Measurements from ENCODE around the gene NCLN. TPM values are rescaled to one million over a fixed set of nuclear protein-coding genes. Genes with fewer than 3 reads are reported as not detected.
A peak's percentile ranks its signal among the peaks of the same experiment; 100 is the strongest.
"Not testable (repeated sequence)": the region's sequence is repeated elsewhere in the genome, so short reads cannot be mapped to it uniquely, and the experiment has no call there.

NCLN gene
- total RNA-seq, 2 donors from 2014 or later = 84.4 to 196 TPM

DNA sequence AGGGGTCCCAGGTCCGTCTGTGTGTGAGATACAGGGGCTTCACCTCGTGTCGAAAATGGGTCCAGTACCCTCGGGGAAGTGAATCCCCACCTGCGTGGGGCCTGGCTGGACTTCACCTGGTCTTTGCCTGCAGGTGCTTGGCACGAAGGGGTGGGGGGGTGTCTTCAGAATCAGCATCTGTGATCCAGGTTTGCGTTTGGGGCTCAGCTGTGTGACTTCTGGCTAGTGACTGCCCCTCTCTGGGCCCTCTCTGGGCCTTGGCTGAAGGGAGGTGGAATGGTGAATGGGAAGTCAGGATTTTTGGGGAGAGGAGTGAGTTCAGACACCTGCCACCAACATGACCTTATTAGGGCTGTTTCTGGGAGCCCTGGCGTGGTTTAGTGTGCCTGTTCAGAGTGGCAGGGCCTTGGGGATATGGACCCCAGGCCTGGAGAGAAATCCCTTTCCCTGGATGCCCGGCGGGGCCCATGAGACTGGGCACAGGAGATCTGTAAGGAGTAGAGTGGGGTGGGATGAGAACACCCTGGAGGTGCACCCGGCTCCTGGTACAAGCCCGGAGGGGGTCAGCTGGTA lies 41.4 kb downstream of the NCLN start:
- no peak for ATAC-seq
- no peaks in the 10 kb centered on the region for H3K9me3 Mint-ChIP-seq
- no peak for DNase-seq (ENCODE audit: low spot score)
- H3K27me3 Mint-ChIP-seq = peaks cover 12 to 18% of the 10 kb centered on the region in 2 donors
- H3K36me3 Mint-ChIP-seq = no peaks in the 10 kb centered on the region
- H3K4me3 Mint-ChIP-seq = no peak overlapping the region
- peak overlapping the region in 1 of 2 donors; percentile 26 for H3K27ac Mint-ChIP-seq
- no peaks in the 10 kb centered on the region for H3K4me1 Mint-ChIP-seq (ENCODE audit: low read depth in 2 of 2)

DNA sequence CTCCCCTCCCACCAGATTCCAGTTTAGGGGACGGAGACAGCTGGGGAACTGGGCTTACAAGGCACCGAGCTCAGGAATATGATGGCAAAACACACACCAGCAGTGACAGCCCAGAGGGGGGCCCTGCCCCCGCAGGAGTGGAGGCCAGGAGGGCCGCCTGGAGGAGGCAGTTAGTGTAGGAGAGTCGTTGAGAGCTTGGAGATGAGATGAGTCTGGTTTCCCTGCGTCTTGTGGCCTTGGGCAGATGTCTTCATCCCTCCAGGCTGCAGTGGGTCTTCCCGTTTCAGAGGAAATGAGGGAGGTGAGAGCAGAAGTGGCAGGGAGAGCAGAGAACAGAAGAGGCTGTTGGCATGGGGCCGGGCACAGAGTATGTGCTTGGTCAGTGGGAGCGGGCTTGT lies 43.6 kb downstream of the NCLN start:
- Mint-ChIP-seq H3K27me3 (peaks cover 12 to 20% of the 10 kb centered on the region in 2 donors), H3K27ac (no peak overlapping the region), H3K4me3 (no peak overlapping the region), H3K36me3 (no peaks in the 10 kb centered on the region), H3K9me3 (no peaks in the 10 kb centered on the region), H3K4me1 (ENCODE audit: low read depth in 2 of 2) (no peaks in the 10 kb centered on the region)
- ATAC-seq (no peak), DNase-seq (ENCODE audit: low spot score) (no peak)

DNA sequence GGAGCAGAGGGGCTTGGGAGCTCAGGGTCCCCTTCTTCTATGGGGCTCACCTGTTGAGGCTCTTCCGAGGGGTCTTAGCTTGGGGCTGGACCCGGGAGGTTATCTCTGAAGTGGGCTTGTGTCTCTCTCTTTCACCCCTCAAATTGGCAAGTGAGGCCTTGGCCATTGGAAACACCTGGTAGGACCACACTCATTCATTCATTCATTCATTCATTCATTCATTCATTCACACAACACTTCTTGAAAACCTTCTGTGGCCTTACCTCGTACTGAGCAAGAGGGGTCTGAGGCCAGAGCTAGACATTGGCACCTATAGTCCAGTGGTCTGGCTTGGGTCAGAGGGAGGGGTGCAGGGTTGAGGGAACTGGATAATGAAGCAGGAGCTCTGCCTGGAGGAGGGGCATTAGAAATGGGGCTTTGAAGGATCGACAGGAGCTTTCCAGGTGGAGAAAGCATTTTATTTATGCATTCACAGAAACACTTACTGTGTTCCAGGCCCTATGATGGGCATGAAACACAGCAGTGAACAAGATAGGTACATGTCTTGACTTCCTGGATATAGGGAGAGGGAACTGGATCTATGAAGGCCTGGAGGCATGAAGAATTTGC lies 44.3 kb downstream of the NCLN start:
- Mint-ChIP-seq H3K4me1 (ENCODE audit: low read depth in 2 of 2) (no peaks in the 10 kb centered on the region), H3K27me3 (peaks cover 16 to 24% of the 10 kb centered on the region in 2 donors), H3K36me3 (no peaks in the 10 kb centered on the region), H3K27ac (no peak overlapping the region), H3K9me3 (no peaks in the 10 kb centered on the region), H3K4me3 (no peak overlapping the region)
- DNase-seq (ENCODE audit: low spot score) (no peak), ATAC-seq (no peak)

DNA sequence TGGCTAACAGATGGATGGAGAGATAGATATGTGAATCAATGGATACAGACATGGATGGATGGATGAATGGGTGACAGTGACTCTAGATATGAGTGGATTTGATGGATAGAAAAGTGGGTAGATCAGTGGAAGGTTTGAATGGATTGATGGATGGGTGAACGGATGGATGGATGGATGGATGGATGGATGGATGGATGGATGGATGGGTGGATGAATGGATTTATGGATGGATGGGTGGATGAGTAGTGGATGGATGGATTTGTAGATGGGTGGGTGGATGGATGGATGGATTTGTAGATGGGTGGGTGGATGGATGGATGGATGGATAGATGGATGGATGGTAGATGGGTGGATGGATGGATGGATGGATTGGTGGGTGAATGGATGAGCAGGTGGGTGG lies 45.6 kb downstream of the NCLN start:
- H3K4me3 Mint-ChIP-seq = no peak overlapping the region
- DNase-seq (ENCODE audit: low spot score) (no peak), ATAC-seq (no peak)
- H3K4me1 Mint-ChIP-seq (ENCODE audit: low read depth in 2 of 2) = no peaks in the 10 kb centered on the region
- peaks cover 24 to 26% of the 10 kb centered on the region in 2 donors for H3K27me3 Mint-ChIP-seq
- H3K9me3 Mint-ChIP-seq = no peaks in the 10 kb centered on the region
- no peaks in the 10 kb centered on the region for H3K36me3 Mint-ChIP-seq
- no peak overlapping the region for H3K27ac Mint-ChIP-seq

DNA sequence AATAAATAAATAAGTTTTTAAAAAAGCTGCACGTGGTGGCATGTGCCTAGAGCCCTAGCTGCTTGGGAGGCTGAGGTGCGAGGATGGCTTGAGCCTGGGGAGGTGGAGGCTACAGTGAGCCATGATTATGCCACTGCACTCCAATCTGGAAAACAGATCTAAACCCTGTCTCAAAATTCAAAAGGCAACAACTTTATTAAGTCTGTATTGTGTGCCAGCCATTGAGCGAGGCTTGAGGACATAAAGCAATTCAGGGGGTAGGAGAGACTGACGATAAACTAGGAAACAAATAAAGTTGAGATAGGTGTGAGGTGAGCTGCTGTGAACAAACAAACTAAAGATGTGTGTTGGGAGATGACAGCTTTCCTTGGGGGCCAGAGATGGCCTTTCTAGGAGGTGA lies 47.4 kb downstream of the NCLN start:
- no peak overlapping the region for H3K4me3 Mint-ChIP-seq
- ATAC-seq (no peak), DNase-seq (ENCODE audit: low spot score) (no peak)
- no peak overlapping the region for H3K27ac Mint-ChIP-seq
- H3K27me3 Mint-ChIP-seq = peaks cover 16% of the 10 kb centered on the region in 2 donors
- H3K4me1 Mint-ChIP-seq (ENCODE audit: low read depth in 2 of 2) = no peaks in the 10 kb centered on the region
- H3K9me3 Mint-ChIP-seq = no peaks in the 10 kb centered on the region
- H3K36me3 Mint-ChIP-seq = no peaks in the 10 kb centered on the region

DNA sequence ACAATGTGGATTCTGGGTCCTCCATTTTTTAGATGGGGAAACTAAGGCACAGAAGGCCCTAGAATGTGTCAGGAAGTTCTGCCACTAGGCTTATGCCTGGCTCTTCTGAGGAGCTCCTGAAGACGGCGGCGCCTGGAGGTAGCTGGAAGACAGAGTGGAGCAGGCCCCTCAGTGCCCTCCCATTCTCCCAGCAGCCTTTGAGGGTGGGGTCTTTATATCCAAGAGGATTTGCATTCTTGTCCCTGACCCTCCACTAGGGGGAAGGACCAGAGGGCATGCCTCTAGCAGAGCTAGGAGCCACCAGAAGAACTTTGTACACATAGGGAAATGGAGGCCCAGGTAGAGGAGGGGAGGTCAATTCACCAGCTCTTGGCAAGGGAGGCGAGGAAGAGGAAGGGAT lies 48.1 kb downstream of the NCLN start:
- Mint-ChIP-seq H3K4me1 (ENCODE audit: low read depth in 2 of 2) (no peaks in the 10 kb centered on the region), H3K36me3 (no peaks in the 10 kb centered on the region), H3K27ac (no peak overlapping the region)

DNA sequence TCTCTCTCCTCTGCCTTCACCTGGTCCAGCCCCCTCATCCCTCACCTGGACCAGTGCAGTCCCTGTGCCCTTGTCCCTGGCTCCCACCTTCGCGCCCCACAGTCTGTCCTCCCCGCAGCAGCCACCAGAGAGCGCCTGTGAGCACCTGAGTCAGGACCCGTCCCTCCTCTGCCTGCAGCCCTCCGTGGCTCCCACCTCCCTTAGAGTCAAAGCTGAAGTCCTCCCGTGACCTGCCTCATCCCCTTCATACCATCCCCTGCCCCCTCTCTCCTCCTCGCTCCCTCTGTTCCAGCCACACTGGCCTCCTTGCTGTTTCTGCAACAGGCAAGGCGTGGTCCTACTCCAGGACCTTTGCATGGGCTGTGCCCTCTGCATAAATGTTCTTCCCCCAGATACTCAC lies 49.1 kb downstream of the NCLN start:
- Mint-ChIP-seq H3K4me1 (ENCODE audit: low read depth in 2 of 2) (no peaks in the 10 kb centered on the region), H3K4me3 (no peak overlapping the region), H3K9me3 (no peaks in the 10 kb centered on the region), H3K27ac (no peak overlapping the region), H3K36me3 (no peaks in the 10 kb centered on the region), H3K27me3 (peaks cover 13 to 14% of the 10 kb centered on the region in 2 donors)
- ATAC-seq (peak; percentile 45 to 53), DNase-seq (ENCODE audit: low spot score) (no peak)

More for the DNA sequence above, 48.1 kb downstream of the NCLN start:
- Mint-ChIP-seq H3K9me3 (no peaks in the 10 kb centered on the region), H3K27me3 (peaks cover 14 to 16% of the 10 kb centered on the region in 2 donors), H3K4me3 (no peak overlapping the region)
- DNase-seq (ENCODE audit: low spot score) = no peak
- ATAC-seq = no peak

DNA sequence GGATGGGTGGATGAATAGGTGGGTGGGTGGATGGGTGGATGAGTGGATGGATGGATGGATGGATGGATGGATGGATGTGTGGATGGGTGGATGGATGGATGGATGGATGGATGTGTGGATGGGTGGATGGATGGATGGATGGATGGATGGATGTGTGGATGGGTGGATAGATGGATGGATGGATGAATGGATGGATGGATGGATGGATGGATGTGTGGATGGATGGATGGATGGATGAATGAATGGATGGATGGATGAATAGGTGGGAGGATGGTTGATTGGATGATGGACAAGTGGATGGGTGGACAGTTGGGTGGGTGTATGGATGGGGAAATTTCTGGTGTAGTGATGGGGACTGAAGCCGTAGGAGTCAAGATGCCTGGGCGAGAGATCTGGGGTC lies 49.9 kb downstream of the NCLN start:
- not testable (repeated sequence) for H3K4me3 Mint-ChIP-seq

DNA sequence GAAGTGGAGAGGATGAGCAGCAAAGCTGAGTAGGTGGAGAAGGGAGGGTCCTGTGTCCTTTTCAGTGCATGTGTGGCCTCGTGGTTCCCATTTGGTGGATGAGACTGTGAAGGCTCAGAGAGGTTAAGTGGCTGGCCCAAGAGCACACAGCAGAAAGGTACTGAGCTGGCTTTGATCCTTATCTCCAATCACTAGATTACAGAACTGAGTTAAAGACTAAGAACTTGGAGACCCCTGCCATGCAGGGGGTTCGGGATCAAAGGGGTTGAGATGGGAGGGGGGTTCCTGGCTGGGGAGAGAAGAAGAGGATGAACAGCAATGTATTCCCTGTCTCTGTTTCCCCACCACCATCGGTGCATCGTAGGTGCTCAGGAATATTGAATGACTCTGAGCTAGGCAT lies 50.5 kb downstream of the NCLN start:
- Mint-ChIP-seq H3K4me3 (no peak overlapping the region), H3K27me3 (peaks cover 14 to 15% of the 10 kb centered on the region in 2 donors), H3K4me1 (ENCODE audit: low read depth in 2 of 2) (no peaks in the 10 kb centered on the region), H3K27ac (no peak overlapping the region), H3K36me3 (no peaks in the 10 kb centered on the region), H3K9me3 (no peaks in the 10 kb centered on the region)
- ATAC-seq (no peak), DNase-seq (ENCODE audit: low spot score) (no peak)

More for the DNA sequence above, 49.9 kb downstream of the NCLN start:
- not testable (repeated sequence) for ATAC-seq; H3K9me3 Mint-ChIP-seq; H3K27ac Mint-ChIP-seq; H3K4me1 Mint-ChIP-seq (ENCODE audit: low read depth in 2 of 2); H3K36me3 Mint-ChIP-seq; DNase-seq (ENCODE audit: low spot score)
- H3K27me3 Mint-ChIP-seq = peaks cover 14 to 15% of the 10 kb centered on the region in 2 donors

DNA sequence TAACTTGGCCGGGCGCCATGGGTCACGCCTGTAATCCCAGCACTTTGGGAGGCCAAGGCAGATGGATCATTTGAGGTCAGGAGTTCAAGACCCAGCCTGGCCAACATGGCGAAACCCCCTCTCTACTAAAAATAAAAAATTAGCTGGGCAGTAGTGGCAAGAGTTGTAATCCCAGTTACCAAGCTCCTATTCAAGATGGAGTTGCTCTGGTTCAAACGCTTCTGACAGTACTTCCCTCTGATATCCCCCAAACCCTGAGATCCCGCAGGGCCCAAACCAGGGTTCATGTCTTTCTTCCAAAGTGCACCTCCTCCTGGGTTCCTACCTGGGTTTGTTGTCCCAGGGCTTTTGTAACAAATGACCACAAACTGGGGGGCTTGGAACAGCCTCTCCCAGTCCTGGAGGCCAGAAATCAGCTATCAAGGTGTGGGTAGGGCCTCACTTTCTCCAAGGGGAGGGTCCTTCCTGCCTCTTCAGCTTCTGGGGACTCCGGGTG lies 52.4 kb downstream of the NCLN start:
- no peak overlapping the region for H3K27ac Mint-ChIP-seq
- no peaks in the 10 kb centered on the region for H3K36me3 Mint-ChIP-seq
- DNase-seq (ENCODE audit: low spot score) (no peak), ATAC-seq (no peak)
- H3K4me3 Mint-ChIP-seq = no peak overlapping the region
- H3K9me3 Mint-ChIP-seq = no peaks in the 10 kb centered on the region
- peaks cover 13 to 14% of the 10 kb centered on the region in 2 donors for H3K27me3 Mint-ChIP-seq
- H3K4me1 Mint-ChIP-seq (ENCODE audit: low read depth in 2 of 2) = no peaks in the 10 kb centered on the region

DNA sequence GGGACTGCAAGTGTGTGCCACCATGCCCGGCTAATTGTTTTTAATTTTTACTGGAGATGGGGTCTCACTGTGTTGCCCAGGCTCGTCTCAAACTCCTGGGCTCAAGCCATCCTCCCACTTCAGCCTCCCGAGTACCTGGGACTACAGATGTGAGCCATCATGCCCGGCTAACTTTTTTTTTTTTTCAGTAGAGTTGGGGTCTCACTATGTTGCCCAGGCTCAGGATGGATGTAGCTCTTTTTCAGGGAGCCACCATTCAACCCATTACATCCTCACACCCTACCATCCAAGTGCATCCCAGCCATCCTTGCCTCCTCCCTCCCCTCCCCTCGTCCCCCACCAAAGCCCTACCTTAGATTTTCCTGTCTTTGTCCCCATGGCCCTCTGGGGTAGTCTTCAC lies 53.6 kb downstream of the NCLN start:
- Mint-ChIP-seq H3K9me3 (no peaks in the 10 kb centered on the region), H3K27ac (no peak overlapping the region), H3K4me1 (ENCODE audit: low read depth in 2 of 2) (no peaks in the 10 kb centered on the region), H3K27me3 (peaks cover 10 to 14% of the 10 kb centered on the region in 2 donors), H3K4me3 (no peak overlapping the region), H3K36me3 (no peaks in the 10 kb centered on the region)
- ATAC-seq = no peak
- no peak for DNase-seq (ENCODE audit: low spot score)

DNA sequence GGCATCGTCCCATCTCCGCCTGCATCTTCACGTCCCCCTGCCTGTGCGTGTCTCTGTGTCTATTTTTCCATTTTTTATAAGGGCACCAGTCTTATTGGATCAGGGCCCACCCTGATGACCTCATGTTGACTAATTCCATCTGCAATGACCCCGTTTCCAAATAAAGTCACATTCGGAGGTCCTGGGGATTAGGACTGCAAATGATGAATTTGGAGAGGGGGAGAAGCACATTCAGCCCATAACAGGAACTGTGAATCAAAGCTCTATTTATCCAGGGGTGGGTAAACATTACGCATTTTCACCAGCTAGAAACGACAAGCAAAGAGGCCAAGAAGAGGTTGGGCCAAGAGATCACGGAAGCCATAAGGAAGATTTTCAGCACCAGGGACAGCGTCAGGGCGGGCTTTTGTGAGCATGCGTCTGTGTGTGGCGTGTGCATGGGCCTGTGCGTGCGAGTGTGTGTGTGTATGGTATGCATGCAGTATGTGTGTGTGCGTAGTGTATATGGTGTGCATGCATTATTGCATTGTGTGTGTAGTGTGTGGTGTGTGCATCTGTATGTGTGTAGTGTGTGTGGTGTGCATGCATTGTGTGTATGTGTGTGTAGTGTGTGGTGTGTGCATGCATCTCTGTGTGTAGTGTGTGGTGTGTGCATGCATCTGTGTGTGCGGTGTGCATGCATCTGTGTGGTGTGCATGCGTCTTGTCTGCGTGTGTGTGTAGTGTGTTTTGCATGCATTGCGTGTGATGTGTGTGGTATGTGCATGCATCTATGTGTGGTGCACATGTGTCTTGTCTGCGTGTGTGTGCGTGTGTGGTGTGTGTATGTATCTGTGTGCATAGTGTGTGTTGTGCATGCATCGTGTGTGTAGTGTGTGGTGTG lies 58.3 kb downstream of the NCLN start:
- H3K36me3 Mint-ChIP-seq = no peaks in the 10 kb centered on the region
- H3K27ac Mint-ChIP-seq = no peak overlapping the region
- H3K4me3 Mint-ChIP-seq = no peak overlapping the region
- DNase-seq (ENCODE audit: low spot score) (no peak), ATAC-seq (peak in 1 of 2 donors; percentile 41)
- peaks cover 0 to 3% of the 10 kb centered on the region in 2 donors for H3K27me3 Mint-ChIP-seq
- H3K4me1 Mint-ChIP-seq (ENCODE audit: low read depth in 2 of 2) = no peaks in the 10 kb centered on the region
- H3K9me3 Mint-ChIP-seq = no peaks in the 10 kb centered on the region

DNA sequence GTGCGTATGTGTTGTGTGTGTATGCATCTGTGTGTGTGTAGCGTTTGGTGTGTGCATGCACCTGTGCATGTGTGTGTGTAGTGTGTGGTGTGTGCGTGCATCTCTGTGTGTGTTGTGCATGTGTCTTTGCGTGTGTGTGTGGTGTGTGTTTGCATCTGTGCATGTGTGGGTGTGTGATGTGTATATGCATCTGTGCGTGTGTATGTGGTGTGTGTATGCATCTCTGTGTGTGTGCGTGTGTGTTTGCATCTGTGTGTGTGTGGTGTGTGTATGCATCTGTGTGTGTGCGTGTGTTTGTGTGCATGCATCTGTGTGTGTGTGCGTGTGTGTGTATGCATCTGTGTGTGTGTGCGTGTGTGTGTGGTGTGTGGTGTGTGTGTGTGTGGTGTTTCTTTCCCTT lies 59.3 kb downstream of the NCLN start:
- Mint-ChIP-seq H3K4me3 (no peak overlapping the region), H3K9me3 (no peaks in the 10 kb centered on the region), H3K4me1 (ENCODE audit: low read depth in 2 of 2) (no peaks in the 10 kb centered on the region), H3K36me3 (no peaks in the 10 kb centered on the region), H3K27me3 (no peaks in the 10 kb centered on the region), H3K27ac (no peak overlapping the region)
- no peak for ATAC-seq
- DNase-seq (ENCODE audit: low spot score) = no peak

DNA sequence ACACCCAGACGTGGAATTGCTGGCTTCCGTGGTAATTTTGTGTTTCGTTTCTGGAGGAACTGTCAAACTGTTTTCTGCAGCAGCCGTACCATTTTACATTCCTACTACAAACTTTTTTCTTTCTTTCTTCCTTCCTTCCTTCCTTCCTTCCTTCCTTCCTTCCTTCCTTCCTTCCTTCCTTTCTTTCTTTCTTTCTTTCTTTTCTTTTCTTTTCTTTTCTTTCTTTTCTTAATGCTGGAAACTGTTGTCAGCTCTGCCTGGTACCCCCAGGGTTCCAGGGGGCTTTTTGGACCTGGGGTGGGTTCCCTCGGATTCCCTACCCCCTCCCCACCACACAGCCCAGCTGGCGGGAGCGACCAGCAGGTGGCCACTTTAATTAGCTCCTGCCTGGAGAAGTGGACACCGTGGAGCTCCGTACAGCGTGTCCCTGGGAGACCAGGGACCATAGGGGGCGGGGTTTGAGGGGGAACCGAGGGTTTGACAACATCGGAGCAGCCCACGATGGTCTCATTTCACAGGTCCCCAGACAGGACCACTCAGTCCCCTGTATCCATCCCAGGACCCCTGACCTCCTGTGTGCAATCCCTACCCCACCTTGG lies 63.1 kb downstream of the NCLN start:
- H3K36me3 Mint-ChIP-seq = no peaks in the 10 kb centered on the region
- peaks cover 10% of the 10 kb centered on the region in 2 donors for H3K27me3 Mint-ChIP-seq
- ATAC-seq = no peak
- DNase-seq (ENCODE audit: low spot score) = no peak
- H3K4me3 Mint-ChIP-seq = no peak overlapping the region
- H3K27ac Mint-ChIP-seq = no peak overlapping the region
- H3K4me1 Mint-ChIP-seq (ENCODE audit: low read depth in 2 of 2) = peaks cover 0 to 4% of the 10 kb centered on the region in 2 donors
- H3K9me3 Mint-ChIP-seq = no peaks in the 10 kb centered on the region

Data from natural killer cell treated with Interleukin-12 subunit alpha and Interleukin-12 subunit beta and Interleukin-15 and Interleukin-18, amount 100 ng/mL, for 72 hours (primary cell).